Heart left ventricle (tissue), 16 donors: ENCODE data around the gene SORCS2. TPM values are rescaled to one million over a fixed set of nuclear protein-coding genes. Genes with fewer than 3 reads are reported as not detected.

Experiments used
- ATAC-seq, 4 donors: fragments of 200-7000 bp; cut with Tn5 transposase; one replicate each; pipeline ENCODE4 v1.9.1; 2020 to 2022; ENCODE audit warnings: moderate library complexity in 4 of 4, mild to moderate bottlenecking in 3 of 4, moderate number of reproducible peaks in 1 of 4
- DNase-seq, 5 donors: peaks; one replicate each; pipeline ENCODE4 v3.0.0-alpha.2; 2020
- H3K27ac ChIP-seq, 12 donors: fragments of 200-600 bp; sonication (generic) in 4 of 12; one replicate each; pipeline versions ENCODE4 v1.5.0 to v1.8.0; 2016 to 2022; ENCODE audit warnings: mild to moderate bottlenecking in 2 of 12
- H3K27me3 ChIP-seq, 9 donors: fragments of 200-600 bp; sonication (generic) in 2 of 9; one replicate each; pipeline versions ENCODE4 v1.5.1 to v1.8.0; 2016 to 2022; ENCODE audit warnings: mild to moderate bottlenecking in 3 of 9
- H3K36me3 ChIP-seq, 9 donors: fragments of 200-600 bp; sonication (generic) in 2 of 9; one replicate each; pipeline versions ENCODE4 v1.5.0 to v1.8.0; 2018 to 2022; ENCODE audit warnings: mild to moderate bottlenecking in 2 of 9
- H3K4me1 ChIP-seq, 12 donors: fragments of 200-600 bp; sonication (generic) in 4 of 12; one replicate each; pipeline versions ENCODE4 v1.5.0 to v1.8.0; 2016 to 2022; ENCODE audit warnings: mild to moderate bottlenecking in 3 of 12
- H3K4me3 ChIP-seq, 12 donors: fragments of 200-600 bp; sonication (generic) in 4 of 12; one replicate each; pipeline versions ENCODE4 v1.5.0 to v1.8.0; 2017 to 2022; ENCODE audit warnings: mild to moderate bottlenecking in 9 of 12, moderate library complexity in 4 of 12
- H3K9me3 ChIP-seq, 12 donors: fragments of 200-600 bp; sonication (generic) in 4 of 12; one replicate each; pipeline versions ENCODE4 v1.5.0 to v1.8.0; 2016 to 2022; ENCODE audit warnings: mild to moderate bottlenecking in 1 of 12
- CTCF ChIP-seq, 12 donors: fragments of 200-600 bp; sonication (generic) in 4 of 12; IDR thresholded peaks; one replicate each; pipeline versions ENCODE4 v1.5.0 to v1.8.0; 2018 to 2022; ENCODE audit warnings: antibody characterized with exemption in 12 of 12, mild to moderate bottlenecking in 5 of 12
- POLR2A ChIP-seq, 2 donors: fragments of 450-650 bp; IDR thresholded peaks; one replicate each; pipeline ENCODE4 v1.6.1; 2017; ENCODE audit warnings: antibody characterized with exemption in 2 of 2, mild to moderate bottlenecking in 2 of 2, moderate library complexity in 2 of 2
- WGBS, 4 donors: extraction: QIAGEN DNeasy Blood & Tissue Kit in 2 of 4; methylation state at CpG; one replicate each; pipeline versions ENCODE4 v1.1.5 to v1.1.7; 2013 to 2018; 5-methylcytosine and 5-hydroxymethylcytosine counted together
- intact Hi-C, 10 donors: fragments of 100-400 bp; cut with DNase I; formaldehyde crosslinking; loops; one replicate each; pipeline versions ENCODE4 v1.11.1 to v1.14.2; 2022
- polyA plus RNA-seq, 2 donors: library from polyadenylated mRNA; stranded (reverse); fragments of 200-250 nt; gene quantifications; one replicate each; pipeline ENCODE4 v1.2.3, GENCODE V29; 2013
- total RNA-seq, 9 donors: library from RNA; depleted of rRNA in 2 of 9; stranded (reverse); fragments of >200 nt in 2 of 9; fragmentation: NEBNext Ultra II Directional in 3 of 9; extraction: Animal tissue kit (Norgen Biotek cat#: 25700) in 3 of 9; gene quantifications; one replicate each; pipeline versions ENCODE4 v1.1.0 to v1.2.4, GENCODE V29; 2016 to 2023
- donor health status: ischemic (EF 13 %, LVEDD 7.1; RV severe dilation, severe dysfunction).
- donor health status: healthy with polysubstance abuse.
- donor health status: DM: no; HTN: yes; CAD: no.
- donor health status: DM: no; HTN: no; CAD: no.
- donor health status: ischemic (EF 25% LVEDD 6.9; RV normal size, moderate dysfunction).
- donor health status: ischemic (EF 25% LVEDD 5.7; RV mildly dilated, moderate dysfunction).
- donor health status: healthy.
- donor health status: DM: yes; HTN: yes; CAD: no.
- donor health status: ischemic (EF 35%, LVEDD 5.7; RV mildly dilated, moderate dysfunction).
- donor health status: nonischemic (EF 11% LVEDD 7.7; RV severe dilation, severe dysfunction).
- donor health status: DM: yes; HTN: yes; CAD: no.
- donor health status: PGD.
- donor health status: ischemic (EF 29% LVEDD 5.4; RV normal size, mild dysfunction).
- donor health status: nonischemic (EF 23%, LVEDD 6.1; RV moderate dilation, normal function).

The SORCS2 gene
- total and polyA plus RNA-seq, 11 donors, result 0.28 to 5.5 (median 2.4) TPM

- intact Hi-C loops, result no loop called here
- H3K36me3 ChIP-seq, result no peaks in the 10 kb centered on the region
- TF ChIP-seq CTCF (IDR thresholded peaks at IDR 0.05), result no peak
- no peak for TF ChIP-seq POLR2A (IDR thresholded peaks at IDR 0.05)
- H3K27me3 ChIP-seq, result peaks cover 0 to 4% (median 0%) of the 10 kb centered on the region in 9 donors
- peak in 2 of 5 donors; percentile 13 to 16 for DNase-seq
- H3K27ac ChIP-seq, result no peak overlapping the region
- H3K4me1 ChIP-seq, result peaks cover 0 to 8% (median 0%) of the 10 kb centered on the region in 12 donors
- H3K4me3 ChIP-seq, result no peak overlapping the region
- ATAC-seq, result no peak
- 78 to 85% (median 82%) methylated on average over 10 to 13 of the region's 13 CpGs for WGBS, 4 donors
- peaks cover 0 to 5% (median 0%) of the 10 kb centered on the region in 12 donors for H3K9me3 ChIP-seq
These were observed 243.9 kb downstream of the SORCS2 start for GRCh38 chr4:7436256-7436655.

GRCh38 chr4:7439699-7440098 is 247.4 kb downstream of the SORCS2 start:
- WGBS, 4 donors, result 81 to 89% (median 86%) methylated on average over 2 of the region's 2 CpGs
- Histone ChIP-seq H3K9me3 (peaks cover 0 to 5% (median 0%) of the 10 kb centered on the region in 12 donors), H3K27me3 (peaks cover 0 to 15% (median 0%) of the 10 kb centered on the region in 9 donors), H3K36me3 (no peaks in the 10 kb centered on the region), H3K4me1 (peaks cover 0 to 6% (median 0%) of the 10 kb centered on the region in 12 donors), H3K4me3 (no peak overlapping the region), H3K27ac (no peak overlapping the region)
- ATAC-seq, result no peak
- no peak for TF ChIP-seq POLR2A (IDR thresholded peaks at IDR 0.05)
- intact Hi-C loops, result no loop called here
- peak in 1 of 5 donors; percentile 1 for DNase-seq

- TF ChIP-seq POLR2A (IDR thresholded peaks at IDR 0.05) (no peak), CTCF (IDR thresholded peaks at IDR 0.05) (no peak)
- H3K27me3 ChIP-seq, result peaks cover 0 to 15% (median 0%) of the 10 kb centered on the region in 9 donors
- intact Hi-C loops, result no loop called here
- ATAC-seq, result no peak
- no peak for DNase-seq
- no peaks in the 10 kb centered on the region for H3K4me1 ChIP-seq
- 82 to 87% (median 84%) methylated on average over 7 of the region's 7 CpGs for WGBS, 4 donors
- H3K9me3 ChIP-seq, result peaks cover 0 to 5% (median 0%) of the 10 kb centered on the region in 12 donors
- H3K27ac ChIP-seq, result no peak overlapping the region
- H3K36me3 ChIP-seq, result no peaks in the 10 kb centered on the region
- no peak overlapping the region for H3K4me3 ChIP-seq
These were observed 248.9 kb downstream of the SORCS2 start for GRCh38 chr4:7441201-7441600.

- no peak for ATAC-seq
- Histone ChIP-seq H3K4me1 (no peaks in the 10 kb centered on the region), H3K9me3 (peaks cover 0 to 5% (median 0%) of the 10 kb centered on the region in 12 donors), H3K27me3 (peaks cover 0 to 15% (median 0%) of the 10 kb centered on the region in 9 donors), H3K4me3 (no peak overlapping the region), H3K27ac (no peak overlapping the region), H3K36me3 (no peaks in the 10 kb centered on the region)
- 47 to 60% (median 58%) methylated on average over 13 to 15 of the region's 15 CpGs for WGBS, 4 donors
- DNase-seq, result no peak
- no peak for TF ChIP-seq CTCF (IDR thresholded peaks at IDR 0.05)
- TF ChIP-seq POLR2A (IDR thresholded peaks at IDR 0.05), result no peak
- intact Hi-C loops, result no loop called here
These were observed 250.3 kb downstream of the SORCS2 start for GRCh38 chr4:7442574-7443162.

- H3K4me3 ChIP-seq, result no peak overlapping the region
- H3K36me3 ChIP-seq, result no peaks in the 10 kb centered on the region
- no peaks in the 10 kb centered on the region for H3K9me3 ChIP-seq
- TF ChIP-seq POLR2A (IDR thresholded peaks at IDR 0.05) (no peak), CTCF (IDR thresholded peaks at IDR 0.05) (no peak)
- 84 to 95% (median 92%) methylated on average over 3 of the region's 3 CpGs for WGBS, 4 donors
- peaks cover 0 to 15% (median 0%) of the 10 kb centered on the region in 9 donors for H3K27me3 ChIP-seq
- intact Hi-C loops, result no loop called here
- ATAC-seq (no peak), DNase-seq (no peak)
- no peak overlapping the region for H3K27ac ChIP-seq
- no peaks in the 10 kb centered on the region for H3K4me1 ChIP-seq
These were observed 252.0 kb downstream of the SORCS2 start for GRCh38 chr4:7444314-7444713.
